Activated T-helper 1 cell treated with Interleukin-2 at 50 U/mL for 16 hours (primary cell): ENCODE results near the gene EIF4B.

ENCODE experiments used
- DNase-seq: peaks from one replicate; pipeline ENCODE4 v3.0.0-alpha.2; 2020; ENCODE audit warnings: low read depth

Gene EIF4B

GRCh38 chr12:53057816-53058500, 51.7 kb downstream of the EIF4B start:
- DNase-seq, result no peak

- no peak for DNase-seq
Measured at GRCh38 chr12:53058674-53059433, 52.6 kb downstream of the EIF4B start.

- DNase-seq, result no peak
Measured at GRCh38 chr12:53059434-53060063, 53.3 kb downstream of the EIF4B start.

- no peak for DNase-seq
Measured at GRCh38 chr12:53060064-53060720, 53.9 kb downstream of the EIF4B start.

GRCh38 chr12:53060721-53061276, 54.5 kb downstream of the EIF4B start:
- DNase-seq, result no peak

- DNase-seq, result no peak
Measured at GRCh38 chr12:53061404-53062010, 55.3 kb downstream of the EIF4B start.

- no peak for DNase-seq
Measured at GRCh38 chr12:53062011-53062961, 56.0 kb downstream of the EIF4B start.

GRCh38 chr12:53062977-53063707, 56.9 kb downstream of the EIF4B start:
- DNase-seq, result no peak

- no peak for DNase-seq
Measured at GRCh38 chr12:53063708-53064612, 57.7 kb downstream of the EIF4B start.

- DNase-seq, result no peak
Measured at GRCh38 chr12:53064613-53065436, 58.6 kb downstream of the EIF4B start.

- no peak for DNase-seq
Measured at GRCh38 chr12:53065470-53065869, 59.2 kb downstream of the EIF4B start.

GRCh38 chr12:53065975-53066931, 60.0 kb downstream of the EIF4B start:
- DNase-seq, result peak; percentile 37

- DNase-seq, result no peak
Measured at GRCh38 chr12:53067074-53067992, 61.1 kb downstream of the EIF4B start.

- no peak for DNase-seq
Measured at GRCh38 chr12:53067993-53068770, 61.9 kb downstream of the EIF4B start.
